GM19455 (cell line): ENCODE data around the gene ANKS1B.
"Not testable (repeated sequence)": the region's sequence is repeated elsewhere in the genome, so short reads cannot be mapped to it uniquely, and the experiment has no call there.

Source experiments
- ATAC-seq: cut with Tn5 transposase; IDR thresholded peaks from one replicate; pipeline ENCODE4 v1.9.1; 2021; ENCODE audit not compliant: unreplicated experiment

Gene ANKS1B

DNA sequence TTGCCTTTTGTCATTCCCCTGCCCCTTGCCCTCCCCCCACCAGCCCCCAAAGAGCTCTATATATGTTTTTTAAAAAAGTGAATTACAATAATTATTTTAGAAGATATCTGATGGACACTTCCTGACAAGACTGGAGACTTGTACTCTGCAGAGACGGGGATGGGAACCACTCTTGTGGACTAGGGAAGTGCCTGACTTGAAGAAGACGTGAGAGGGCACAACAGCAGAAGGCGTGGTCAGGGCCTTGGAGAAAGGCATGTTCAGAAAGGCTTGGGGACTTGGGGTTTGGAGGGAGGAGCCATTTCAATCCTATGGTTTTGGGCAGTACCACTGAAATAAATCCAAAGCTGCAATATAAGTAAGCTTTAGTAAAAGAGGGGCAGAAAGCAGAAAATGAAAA, 1184.9 kb downstream of the ANKS1B start:
- no peak for ATAC-seq

DNA sequence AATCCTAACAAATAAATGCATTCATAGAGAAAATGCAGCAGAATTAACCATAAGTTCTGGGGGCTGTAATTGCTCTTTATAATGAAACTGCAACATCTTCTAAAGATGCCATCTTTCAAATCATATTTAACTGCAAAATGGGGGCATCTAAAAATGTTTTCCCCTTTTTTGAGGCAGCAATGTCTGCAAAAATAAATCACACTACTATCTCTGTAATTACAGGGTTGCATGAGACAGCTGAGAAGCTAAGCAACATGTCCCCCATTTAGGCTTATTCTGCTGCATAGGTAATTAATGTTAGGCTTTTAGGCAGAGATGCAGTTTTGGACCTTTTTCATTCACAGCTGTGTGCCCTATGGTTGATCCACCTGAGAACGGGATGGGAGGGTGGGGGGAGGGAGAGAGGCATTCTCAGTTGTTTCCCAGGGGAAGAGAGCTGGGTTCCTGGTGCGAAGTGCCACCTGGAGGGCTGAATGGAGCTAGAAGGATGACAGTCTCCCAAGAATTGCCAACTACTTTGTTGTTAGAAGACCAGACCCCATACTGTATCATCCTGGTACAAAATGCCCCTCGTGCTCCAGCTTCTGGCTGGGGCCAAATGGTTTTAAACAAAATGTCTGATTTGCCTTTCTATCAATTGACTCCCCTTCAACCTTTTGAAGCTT, 1185.5 kb downstream of the ANKS1B start:
- ATAC-seq, result no peak

DNA sequence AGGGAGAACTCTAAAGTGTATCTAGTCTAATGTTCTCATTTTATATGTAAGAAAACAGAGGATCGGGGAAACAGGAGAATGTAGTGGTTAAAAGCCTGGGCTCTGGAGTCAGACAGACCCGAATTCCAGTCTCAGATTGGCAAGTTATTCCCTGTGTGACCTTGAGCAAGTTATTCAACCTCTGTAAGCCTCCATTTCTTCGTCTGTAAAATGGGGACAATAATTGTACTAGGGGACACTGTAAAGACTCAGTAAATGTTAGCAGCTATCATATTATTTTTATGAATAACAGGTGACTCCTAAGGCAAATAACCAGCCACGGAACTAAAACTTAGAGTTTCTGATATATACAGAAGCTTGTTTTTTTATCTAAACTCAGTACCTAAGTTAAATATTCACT, 1187.5 kb downstream of the ANKS1B start:
- no peak for ATAC-seq

DNA sequence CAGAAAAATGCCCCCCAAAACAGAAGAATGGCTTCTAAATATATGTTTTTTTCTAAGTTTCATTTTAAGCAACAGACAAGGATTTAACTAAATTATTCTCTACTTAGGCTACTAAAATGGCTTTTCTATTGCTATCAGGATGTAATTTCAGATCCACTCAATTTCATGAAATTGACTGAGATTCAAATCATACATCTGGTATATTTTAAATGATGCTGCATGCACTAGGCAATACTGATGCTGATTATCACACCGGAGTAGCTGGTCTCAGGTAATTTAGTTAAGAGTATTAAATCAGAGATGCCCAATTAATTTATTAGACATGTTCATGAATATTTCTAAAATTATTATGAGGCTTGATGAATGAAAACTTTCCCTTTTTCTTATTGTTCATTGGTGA, 1188.0 kb downstream of the ANKS1B start:
- no peak for ATAC-seq

DNA sequence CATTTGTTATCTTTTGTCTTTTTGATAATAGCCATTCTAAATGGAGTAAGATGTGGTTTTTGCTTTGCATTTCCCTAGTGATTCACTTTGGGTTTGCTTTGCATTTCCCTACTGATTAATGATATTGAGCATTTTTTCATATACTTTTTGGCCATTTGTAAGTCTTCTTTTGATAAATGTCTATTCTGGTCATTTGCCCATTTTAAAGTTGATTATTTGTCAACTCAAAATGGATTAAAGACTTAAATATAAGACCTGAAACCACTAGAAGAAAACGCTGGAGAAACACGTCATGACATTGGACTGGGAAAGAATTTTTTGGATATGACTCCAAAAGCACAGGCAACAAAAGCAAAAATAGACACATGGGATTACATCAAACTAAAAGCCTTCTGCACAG, 1191.6 kb downstream of the ANKS1B start:
- no peak for ATAC-seq

DNA sequence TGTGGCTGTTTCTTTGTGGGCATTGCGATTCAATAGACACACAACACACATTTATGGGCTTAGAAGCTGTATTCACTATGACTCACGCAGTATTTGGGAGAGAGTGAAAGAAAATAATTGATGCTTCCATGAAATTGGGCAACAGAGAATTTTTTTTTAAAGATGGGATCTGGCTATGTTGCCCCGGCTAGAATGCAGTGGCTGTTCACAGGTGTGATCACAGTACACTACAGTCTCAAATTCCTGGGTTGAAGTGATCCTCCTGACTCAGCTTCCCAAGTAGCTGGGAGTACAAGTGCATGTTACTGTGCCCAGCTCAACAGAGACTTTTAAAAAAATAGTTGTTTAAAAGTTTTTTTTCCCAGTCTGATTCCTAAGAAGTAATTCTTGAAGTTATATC, 1193.3 kb downstream of the ANKS1B start:
- ATAC-seq, result no peak

DNA sequence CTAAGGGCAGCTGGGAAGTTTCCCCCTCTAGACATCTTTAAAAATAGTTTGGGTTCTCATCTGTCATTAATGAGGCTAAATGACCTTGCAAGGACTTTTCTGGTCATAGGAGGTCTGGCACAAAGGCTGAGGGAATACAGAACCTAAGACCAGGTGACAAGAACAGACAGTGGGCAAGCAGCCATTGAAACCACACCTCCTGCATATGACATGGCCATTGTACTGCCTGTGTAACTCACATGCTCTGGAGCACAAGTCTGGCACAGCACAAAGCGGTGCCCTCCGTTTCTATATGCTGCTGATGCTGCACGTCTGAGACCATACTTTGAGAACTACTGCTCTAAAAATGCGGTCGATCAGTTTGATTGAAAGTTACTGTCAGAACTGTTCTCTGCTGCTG, 1196.3 kb downstream of the ANKS1B start:
- no peak for ATAC-seq

DNA sequence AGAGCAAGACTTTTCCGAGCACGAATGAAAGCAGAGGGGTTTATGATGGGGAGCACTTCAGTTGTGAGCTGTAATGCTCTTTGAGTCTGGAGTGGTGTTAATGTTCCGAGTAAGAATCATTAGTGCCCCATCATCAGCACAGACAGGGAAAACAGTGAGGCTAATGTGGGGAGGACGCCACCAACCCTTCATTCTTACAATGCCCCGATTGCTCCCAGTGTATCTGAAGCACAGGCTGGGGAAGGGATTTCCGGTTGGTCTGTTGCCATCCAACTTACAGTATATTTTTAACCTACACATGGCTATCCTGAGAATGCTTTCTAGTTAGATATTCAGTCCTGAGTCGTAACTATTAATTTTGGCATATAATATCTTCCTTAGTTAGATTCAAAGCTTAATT, 1198.1 kb downstream of the ANKS1B start:
- ATAC-seq, result no peak

DNA sequence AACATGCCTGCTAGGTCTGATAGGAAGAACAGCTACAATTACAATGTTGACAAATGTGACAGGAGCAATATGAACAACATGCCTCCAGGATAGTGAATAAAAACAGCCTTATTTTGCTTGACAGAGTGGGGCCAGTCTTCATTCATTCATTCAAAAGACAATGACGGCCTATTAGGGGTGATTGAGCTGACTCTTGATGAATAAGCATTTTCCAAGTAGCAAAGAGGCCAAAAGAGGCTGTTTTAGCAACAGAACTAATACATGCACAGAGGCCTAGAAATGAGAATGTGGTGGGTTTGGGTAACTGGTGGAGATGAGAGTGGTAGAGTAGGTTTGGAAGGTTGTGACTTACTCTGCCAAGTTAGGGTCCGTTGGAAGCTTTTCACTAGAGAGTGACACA, 1201.3 kb downstream of the ANKS1B start:
- ATAC-seq, result no peak

DNA sequence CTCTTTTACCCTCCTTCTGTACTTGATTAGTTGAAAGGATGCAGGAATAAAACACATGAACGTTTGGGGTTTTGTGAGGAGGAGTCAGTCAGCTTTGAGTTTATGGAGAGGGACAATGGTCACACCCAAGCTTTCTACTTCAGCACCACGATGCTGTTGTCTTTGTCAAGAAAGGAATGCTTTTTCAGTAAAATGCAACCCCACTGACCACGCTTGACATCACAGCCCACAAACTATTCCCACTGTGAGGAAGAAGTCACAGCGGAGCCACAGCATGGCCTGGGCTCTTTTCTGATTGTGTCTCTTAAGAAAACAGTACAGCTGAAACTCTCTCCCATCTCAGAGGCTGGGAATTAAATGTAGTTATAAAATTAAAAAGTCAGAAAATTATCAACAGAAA, 1204.5 kb downstream of the ANKS1B start:
- ATAC-seq, result no peak

DNA sequence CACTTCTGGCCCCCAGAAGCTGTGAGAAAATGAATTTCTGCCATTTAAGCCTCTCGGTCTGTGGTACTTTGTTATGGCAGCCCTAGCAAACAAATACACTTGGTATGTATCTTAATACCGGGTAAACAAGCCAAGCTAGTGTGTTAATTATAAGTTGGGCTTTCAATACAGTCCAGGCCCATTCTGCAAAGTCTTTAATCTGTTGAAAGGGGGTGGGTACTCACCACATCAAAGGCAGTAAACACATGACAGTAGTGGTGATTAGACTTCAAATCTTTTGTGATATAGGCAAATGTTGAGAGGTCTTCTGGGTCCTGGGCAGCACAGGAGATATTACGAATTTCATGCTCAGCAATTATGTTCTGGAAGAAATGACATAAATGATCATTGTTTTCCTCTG, 1211.9 kb downstream of the ANKS1B start:
- no peak for ATAC-seq

DNA sequence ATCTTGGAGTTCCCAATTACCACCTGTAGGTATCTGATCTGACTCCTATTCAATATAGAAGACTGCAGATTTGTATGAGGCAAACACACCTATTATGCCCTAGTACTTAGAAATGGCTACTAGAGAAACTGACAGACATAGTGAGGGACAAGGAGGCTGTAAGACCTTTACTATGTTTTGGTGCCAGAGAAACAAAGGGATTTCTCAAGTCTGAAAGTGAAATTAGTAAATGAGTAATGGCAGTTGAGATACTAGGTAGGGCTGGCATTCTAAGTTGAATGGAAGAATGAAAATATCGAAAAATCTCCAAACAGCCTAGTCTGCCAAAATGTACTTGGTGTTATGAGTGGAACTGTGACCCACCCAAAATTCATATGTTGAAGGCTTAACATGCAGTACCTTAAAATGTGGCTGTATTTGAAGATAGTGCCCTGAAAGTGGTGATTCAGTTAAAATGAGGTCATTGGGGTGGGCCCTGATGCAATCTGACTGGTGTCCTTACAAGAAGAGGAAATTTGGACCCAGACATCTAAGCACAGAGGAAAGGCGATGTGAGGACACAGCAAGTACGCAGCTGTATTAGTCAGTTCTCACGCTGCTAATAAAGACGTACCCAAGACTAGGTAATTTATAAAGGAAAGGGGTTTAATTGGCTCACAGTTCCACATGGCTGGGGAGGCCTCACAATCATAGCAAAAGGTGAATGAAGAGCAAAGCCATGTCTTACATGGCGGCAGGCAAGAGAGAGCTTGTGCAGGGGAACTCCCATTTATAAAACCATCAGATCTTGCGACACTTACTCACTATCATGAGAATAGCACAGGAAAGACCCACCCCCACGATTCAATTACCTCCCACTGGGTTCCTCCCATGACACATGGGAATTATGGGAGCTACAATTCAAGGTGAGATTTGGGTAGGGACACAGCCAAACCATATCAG, 1212.7 kb downstream of the ANKS1B start:
- no peak for ATAC-seq

DNA sequence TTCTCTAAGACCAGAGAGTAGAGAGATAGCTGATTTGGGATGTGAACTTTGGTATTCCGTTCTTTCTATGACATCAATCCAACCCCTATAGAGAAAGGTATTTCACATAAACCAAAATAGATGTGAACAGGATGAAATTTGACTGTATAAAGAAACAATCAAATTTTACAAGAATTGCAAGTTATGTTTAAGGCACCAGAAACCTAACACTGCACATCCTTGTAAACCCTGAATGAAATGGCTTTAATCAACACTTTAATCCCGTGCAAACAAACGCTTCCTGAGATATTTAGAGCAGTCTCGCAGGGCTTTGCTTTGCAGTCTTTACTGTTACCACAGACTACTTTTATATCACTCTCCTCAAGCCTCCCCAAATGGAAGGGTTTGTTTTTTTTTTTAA, 1214.5 kb downstream of the ANKS1B start:
- ATAC-seq, result no peak

DNA sequence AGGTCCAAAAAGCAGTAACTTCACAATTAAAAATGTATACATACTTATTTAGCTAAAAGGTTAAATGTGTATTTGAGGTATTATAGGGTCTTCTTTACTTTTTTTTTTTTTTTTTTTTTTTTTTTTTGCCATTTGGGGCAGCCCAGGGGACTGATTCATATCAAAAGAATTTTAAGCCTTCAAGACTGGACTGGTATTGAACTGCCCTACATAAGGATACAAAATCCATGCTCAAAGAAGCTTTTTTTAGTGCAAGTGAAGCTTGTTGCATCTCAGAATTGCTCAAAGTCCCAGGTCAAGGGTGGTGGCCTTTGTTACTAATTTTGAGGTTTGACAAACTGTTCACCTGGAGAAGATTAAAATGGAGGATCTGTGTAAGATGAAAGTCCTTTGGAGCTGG, 1215.7 kb downstream of the ANKS1B start:
- ATAC-seq, result no peak

DNA sequence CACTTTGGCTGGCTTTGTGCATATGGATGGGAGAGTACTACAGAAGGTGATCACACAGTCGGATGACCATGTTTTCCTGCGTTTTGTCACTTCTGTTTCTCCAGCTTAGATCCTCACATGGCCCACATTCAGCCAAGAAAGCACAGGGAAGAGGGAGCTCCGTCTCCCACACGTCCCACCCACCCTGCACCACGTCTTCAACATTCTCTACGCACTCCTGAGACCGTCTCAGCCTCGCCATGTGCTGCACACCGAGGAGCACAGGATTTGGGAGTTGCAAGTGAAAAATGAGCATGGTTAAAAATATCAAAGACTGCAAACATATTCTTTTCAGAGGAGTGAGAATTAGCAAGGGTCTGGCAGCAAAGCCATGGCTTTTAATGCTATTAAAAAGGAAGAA, 1217.5 kb downstream of the ANKS1B start:
- ATAC-seq, result no peak

DNA sequence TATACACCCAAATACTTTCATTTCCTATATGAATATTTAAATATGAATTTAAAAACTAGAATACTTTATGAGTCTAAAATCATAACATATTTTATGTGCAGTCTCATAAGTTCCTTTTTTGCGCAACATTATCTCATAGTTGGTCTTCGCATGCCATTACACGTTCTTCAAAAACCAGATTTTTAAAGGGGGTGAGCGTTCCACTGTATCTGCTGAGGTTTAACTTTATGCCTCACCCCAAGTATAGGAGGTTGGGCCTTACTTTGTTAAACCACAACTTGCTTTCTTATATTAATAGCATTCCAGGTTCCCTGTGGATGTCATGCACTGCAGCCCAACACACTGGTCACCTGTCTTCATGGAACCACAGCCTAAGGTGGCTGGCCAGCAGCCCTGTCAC, 1221.1 kb downstream of the ANKS1B start:
- ATAC-seq, result no peak

DNA sequence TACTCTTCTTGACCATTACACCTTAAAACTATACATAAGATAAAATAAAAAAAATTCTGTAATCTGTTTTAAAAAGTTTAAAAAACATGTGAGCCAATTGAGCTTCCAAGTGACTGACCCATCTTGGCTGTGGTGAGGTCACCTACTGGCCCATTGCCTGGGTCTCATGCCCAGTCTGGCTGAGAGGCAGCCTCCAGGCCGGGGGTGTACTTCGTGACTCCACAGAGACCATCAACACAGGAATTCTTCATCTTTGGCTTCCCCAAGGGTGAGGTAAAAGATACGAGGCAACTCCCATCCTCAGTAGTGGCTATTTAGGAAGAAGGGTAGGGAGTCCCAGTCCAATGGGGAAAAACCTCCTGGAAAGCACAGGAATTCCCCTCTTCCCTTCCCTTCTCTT, 1226.4 kb downstream of the ANKS1B start:
- no peak for ATAC-seq

DNA sequence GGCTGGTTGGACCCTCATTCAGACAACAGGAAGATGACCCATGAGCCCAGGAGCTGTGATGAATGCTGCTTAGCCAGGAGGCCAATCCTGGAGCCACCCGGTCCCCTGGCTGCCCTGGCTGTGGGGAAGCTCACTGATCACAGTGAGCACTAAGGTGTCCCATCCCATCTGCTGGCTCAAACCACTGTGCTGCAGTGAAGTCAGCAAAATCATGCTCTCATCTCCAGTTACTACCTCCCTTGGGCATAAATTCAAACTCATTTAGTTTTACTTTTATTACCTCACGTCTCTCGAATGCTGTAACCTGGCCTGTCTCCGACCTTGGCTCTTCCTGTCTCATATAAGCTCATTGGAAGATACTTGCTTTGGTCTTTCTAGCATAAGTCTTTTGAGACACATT, 1227.3 kb downstream of the ANKS1B start:
- no peak for ATAC-seq

DNA sequence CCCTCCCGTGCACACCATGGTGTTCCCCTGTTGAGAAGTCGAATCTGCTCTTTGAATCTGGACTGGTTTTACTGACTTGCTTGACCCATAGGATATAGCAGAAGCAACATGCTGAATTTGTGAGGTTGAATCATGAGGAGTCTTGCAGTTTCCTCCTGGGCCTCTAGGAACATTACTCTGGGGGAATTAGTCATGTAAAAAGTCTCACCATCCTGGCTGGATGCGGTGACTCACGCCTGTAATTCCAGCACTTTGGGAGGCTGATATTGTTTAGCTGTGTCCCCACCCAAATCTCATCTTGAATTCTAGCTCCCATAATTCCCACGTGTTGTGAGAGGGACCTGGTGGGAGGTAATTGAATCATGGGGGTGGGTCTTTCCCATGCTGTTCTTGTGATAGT, 1228.9 kb downstream of the ANKS1B start:
- ATAC-seq, result not testable (repeated sequence)

DNA sequence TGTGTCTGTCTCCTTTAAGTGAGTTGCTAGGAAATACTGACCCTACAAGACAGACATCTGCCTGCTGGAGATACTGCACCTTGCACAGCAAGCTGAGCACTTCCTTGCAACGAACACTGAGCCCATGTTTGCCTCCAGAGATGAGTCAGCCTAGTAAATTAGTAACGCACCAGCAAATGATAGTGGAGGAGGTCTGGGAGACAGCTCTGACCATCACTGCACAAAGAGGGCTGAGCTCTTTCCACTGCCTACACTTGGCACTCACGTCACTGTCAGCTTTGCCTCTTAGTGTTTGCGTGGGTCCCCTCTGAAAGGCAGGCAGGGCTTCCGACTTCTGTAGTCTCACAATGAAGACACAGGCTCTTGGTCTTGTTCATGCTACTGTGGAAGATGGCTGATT, 1230.6 kb downstream of the ANKS1B start:
- ATAC-seq, result peak; percentile 98

DNA sequence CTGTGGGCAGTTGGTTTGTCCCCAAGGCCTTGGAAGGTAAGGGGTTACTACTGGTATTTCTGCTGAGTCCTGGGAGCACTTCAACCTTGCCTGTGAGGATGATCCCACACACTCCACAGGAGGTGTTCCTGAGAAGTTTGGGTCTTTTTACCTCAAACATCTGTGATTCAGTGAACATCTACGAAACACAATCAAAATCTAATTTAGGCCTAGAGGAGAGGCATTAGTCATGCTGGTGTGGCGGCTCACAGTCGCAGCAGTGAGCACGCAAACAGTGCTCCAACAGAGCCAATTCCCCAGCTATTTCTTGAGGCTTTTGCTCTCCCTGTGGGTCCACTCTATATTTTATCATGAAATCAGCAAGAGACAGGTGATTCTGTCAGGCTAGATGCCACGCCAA, 1232.0 kb downstream of the ANKS1B start:
- ATAC-seq, result no peak

DNA sequence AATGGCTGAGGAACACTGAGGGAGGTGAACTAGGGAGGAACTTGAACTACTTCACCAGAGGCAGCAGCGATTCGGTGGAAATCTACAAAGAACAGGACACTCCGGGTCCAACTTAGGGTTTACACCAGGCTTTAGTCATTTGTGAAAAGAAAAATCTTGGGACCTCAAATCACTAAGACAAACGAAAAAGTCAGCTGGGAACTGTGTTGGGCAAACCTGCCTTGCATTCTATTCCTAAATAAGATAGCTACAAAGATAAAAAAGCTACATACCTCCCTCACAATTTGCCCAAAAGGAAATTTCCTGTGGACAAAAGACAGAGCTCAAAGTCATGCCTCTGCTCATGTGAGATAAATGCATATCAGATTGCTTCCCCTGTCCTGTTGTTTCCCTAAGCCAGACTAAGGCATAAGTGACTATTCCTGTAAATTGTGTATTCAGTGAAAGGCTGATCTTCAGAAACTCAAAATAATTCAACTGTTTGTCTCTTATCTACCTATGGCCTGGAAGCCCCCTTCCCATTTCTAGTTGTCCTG, 1233.1 kb downstream of the ANKS1B start:
- no peak for ATAC-seq
